Measurements from ENCODE around the gene RBPJ.
A peak's percentile ranks its signal among the peaks of the same experiment; 100 is the strongest.

Gene RBPJ

DNA sequence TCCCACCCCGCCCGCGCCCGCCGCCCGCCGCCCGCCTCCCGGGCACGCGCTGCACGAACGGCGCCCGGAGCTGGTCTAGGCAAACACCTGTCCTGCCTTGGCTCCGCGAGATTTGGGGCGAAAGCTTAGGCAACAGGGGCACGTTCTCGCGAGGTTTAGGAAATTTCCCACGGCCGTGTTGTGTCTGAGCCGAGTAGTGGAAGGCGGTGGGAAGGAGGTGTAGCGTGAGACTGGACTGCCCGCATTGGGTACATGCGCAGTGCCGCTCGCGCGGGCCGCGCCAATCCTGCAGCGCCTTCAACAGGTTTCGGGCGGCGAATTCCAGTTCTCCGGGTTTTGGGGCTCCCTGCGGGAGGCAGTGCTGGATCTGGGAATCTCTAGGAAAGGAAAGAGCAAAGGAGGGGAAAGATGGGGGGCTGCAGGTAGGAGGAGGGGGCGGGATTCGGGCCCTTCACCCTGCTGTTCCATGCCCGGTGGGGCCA, 1.3 kb upstream of the RBPJ start:
- no peaks in the 10 kb centered on the region; the same call in 1 of the 2 replicates for H3K36me3 ChIP-seq
- H3K9me3 ChIP-seq: no peaks in the 10 kb centered on the region
- H3K27me3 ChIP-seq: no peaks in the 10 kb centered on the region
- TF ChIP-seq, protein P1, sequence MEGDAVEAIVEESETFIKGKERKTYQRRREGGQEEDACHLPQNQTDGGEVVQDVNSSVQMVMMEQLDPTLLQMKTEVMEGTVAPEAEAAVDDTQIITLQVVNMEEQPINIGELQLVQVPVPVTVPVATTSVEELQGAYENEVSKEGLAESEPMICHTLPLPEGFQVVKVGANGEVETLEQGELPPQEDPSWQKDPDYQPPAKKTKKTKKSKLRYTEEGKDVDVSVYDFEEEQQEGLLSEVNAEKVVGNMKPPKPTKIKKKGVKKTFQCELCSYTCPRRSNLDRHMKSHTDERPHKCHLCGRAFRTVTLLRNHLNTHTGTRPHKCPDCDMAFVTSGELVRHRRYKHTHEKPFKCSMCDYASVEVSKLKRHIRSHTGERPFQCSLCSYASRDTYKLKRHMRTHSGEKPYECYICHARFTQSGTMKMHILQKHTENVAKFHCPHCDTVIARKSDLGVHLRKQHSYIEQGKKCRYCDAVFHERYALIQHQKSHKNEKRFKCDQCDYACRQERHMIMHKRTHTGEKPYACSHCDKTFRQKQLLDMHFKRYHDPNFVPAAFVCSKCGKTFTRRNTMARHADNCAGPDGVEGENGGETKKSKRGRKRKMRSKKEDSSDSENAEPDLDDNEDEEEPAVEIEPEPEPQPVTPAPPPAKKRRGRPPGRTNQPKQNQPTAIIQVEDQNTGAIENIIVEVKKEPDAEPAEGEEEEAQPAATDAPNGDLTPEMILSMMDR (IDR thresholded peaks at IDR 0.05; ENCODE audit: low read depth, low read length): no peak
- peak; percentile 99 for DNase-seq
- H3K4me1 ChIP-seq: no peaks in the 10 kb centered on the region; the same call in 1 of the 2 replicates
- H3K4me3 ChIP-seq (ENCODE audit: low read depth, low read length): peak overlapping the region; percentile 99

DNA sequence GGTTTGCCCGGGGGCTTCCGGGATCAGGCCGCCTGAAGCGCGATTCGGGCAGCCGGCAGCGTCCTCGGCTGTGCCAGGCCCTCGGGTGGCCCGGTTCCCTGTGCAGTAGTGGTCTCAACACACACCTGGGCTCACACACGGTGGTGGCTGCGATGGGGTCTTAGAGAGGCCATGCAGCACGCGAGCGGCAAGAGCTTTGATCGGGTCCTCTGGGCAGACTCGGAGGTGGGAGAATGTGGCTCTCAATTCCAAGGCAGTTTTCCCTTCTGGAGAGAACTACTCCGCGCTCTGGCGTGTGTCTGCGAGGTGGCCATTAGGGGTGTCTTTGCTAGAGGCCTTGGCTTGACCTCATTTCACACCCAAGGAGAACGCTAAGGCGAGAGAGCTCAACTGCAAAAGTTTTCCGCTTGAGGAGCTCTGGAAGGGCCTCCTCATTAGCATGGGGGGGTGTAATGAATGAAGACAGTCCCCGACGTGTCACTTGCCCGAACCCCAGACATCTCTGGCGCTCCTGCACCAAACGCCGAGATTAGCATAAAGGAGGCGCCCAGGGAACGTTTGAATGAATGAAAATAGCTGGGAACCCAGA, 771 bp upstream of the RBPJ start:
- TF ChIP-seq, protein P1 (IDR thresholded peaks at IDR 0.05; ENCODE audit: low read depth, low read length): no peak
- Histone ChIP-seq H3K27me3 (no peaks in the 10 kb centered on the region), H3K36me3 (no peaks in the 10 kb centered on the region; the same call in 1 of the 2 replicates), H3K4me3 (ENCODE audit: low read depth, low read length) (peak overlapping the region; percentile 99), H3K4me1 (no peaks in the 10 kb centered on the region; the same call in 1 of the 2 replicates), H3K9me3 (no peaks in the 10 kb centered on the region)
- DNase-seq: no peak

- TF ChIP-seq, protein P1 (IDR thresholded peaks at IDR 0.05; ENCODE audit: low read depth, low read length): no peak
- peak; percentile 56 for DNase-seq
- Histone ChIP-seq H3K27me3 (no peaks in the 10 kb centered on the region), H3K4me3 (ENCODE audit: low read depth, low read length) (peak overlapping the region; percentile 99), H3K4me1 (no peaks in the 10 kb centered on the region; the same call in 1 of the 2 replicates), H3K36me3 (no peaks in the 10 kb centered on the region; the same call in 1 of the 2 replicates), H3K9me3 (no peaks in the 10 kb centered on the region)
Measured at GRCh38 chr4:26321373-26322221, 783 bp downstream of the RBPJ start.

DNA sequence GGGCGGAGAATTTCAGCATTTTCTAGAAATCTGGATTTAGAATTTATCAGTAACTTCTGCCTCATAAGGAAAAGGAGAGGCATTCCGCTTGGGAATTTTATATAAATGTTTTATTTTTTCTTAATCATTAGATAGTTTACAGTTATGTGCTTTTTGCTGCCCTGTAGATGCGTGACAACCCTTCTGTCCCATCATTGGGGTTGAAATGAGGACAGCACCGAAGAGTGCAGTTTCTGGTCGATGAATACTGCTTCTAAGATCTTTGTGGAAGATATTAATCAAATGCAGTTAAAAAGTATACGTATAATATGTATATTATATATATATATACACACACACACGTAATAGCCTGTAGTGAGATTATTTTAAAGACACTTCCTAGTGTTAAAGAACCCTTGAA, 1.5 kb downstream of the RBPJ start:
- Histone ChIP-seq H3K9me3 (no peaks in the 10 kb centered on the region), H3K4me1 (no peaks in the 10 kb centered on the region; the same call in 1 of the 2 replicates), H3K27me3 (no peaks in the 10 kb centered on the region), H3K36me3 (no peaks in the 10 kb centered on the region; the same call in 1 of the 2 replicates), H3K4me3 (ENCODE audit: low read depth, low read length) (peak overlapping the region; percentile 99)
- TF ChIP-seq, protein P1 (IDR thresholded peaks at IDR 0.05; ENCODE audit: low read depth, low read length): no peak
- no peak for DNase-seq

DNA sequence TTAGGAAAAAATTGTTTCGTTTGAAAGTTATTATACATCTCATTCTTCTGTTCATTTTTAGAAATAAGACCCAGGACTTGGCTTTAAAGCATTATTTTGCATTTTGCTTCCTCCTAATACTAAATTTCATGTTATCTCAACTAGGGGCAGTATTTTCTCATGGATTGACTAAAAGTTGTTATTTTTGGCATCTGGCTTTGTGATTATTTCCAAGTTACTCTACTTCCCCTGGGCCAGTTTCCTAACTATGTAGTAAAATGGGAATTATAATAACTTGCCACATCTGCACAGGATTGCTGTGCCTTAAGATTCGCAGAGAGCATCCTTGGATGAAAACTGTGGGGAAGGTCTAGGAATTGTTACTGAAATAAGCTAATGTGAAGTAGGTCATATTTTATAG, 3.0 kb downstream of the RBPJ start:
- no peaks in the 10 kb centered on the region for H3K9me3 ChIP-seq
- H3K27me3 ChIP-seq: no peaks in the 10 kb centered on the region
- DNase-seq: no peak
- no peak overlapping the region for H3K4me3 ChIP-seq (ENCODE audit: low read depth, low read length)
- no peaks in the 10 kb centered on the region; the same call in 1 of the 2 replicates for H3K36me3 ChIP-seq
- no peaks in the 10 kb centered on the region; the same call in 1 of the 2 replicates for H3K4me1 ChIP-seq
- TF ChIP-seq, protein P1 (IDR thresholded peaks at IDR 0.05; ENCODE audit: low read depth, low read length): no peak

All from BE2C (cell line).